HCT116 (cell line): ENCODE results near the gene ATG3. TPM values are rescaled to one million over a fixed set of nuclear protein-coding genes. Genes with fewer than 3 reads are reported as not detected.

Experiments used
- ATAC-seq: fragments of 200-7000 bp; cut with Tn5 transposase; 2 replicates; pipeline ENCODE4 v1.9.1; 2020; ENCODE audit warnings: mild to moderate bottlenecking, moderate library complexity
- BruUV-seq: library from RNA; stranded (reverse); fragments of 400-500 nt; replicated peaks from 2 replicates; lab custom pipeline; 2021; lab: Mats Ljungman, UMichigan
- CTCF ChIA-PET: fragments of 300-600 bp; sonication (Branson Sonifier 250); formaldehyde crosslinking; loops from one replicate; lab custom pipeline; 2021; ENCODE audit warnings: antibody characterized with exemption; lab: Charles Lee
- POLR2A ChIA-PET: fragments of 300-600, 350-600 bp; sonication (Branson Sonifier 250); formaldehyde crosslinking; loops from one replicate; lab custom pipeline; 2021; ENCODE audit warnings: antibody characterized with exemption; lab: Charles Lee
- RAD21 ChIA-PET, 2 experiments: fragments of 300-600 bp; sonication (Branson Sonifier 250); formaldehyde crosslinking; loops; one replicate each; lab custom pipeline; 2023; ENCODE audit warnings: low total read pairs in 2 of 2; ENCODE audit not compliant: uncharacterized antibody in 2 of 2, unreplicated experiment in 2 of 2, low non-redundant PET in 1 of 2; lab: Charles Lee
- DNase-seq: peaks from one replicate; pipeline ENCODE4 v3.0.0-alpha.2; 2010; ENCODE audit warnings: low read depth, low spot score
- H2AFZ ChIP-seq: fragments of 200-600 bp; shearing (Covaris generic), sonication (generic); 2 replicates; pipeline ENCODE4 v1.6.1; 2017; ENCODE audit warnings: low read depth, mixed run types, mixed read lengths, antibody characterized with exemption, low read length; ENCODE audit not compliant: poor library complexity, severe bottlenecking
- H3K27ac ChIP-seq: 2 replicates; pipeline ENCODE4 v1.5.1; 2012; ENCODE audit warnings: low read depth, low read length
- H3K27me3 ChIP-seq: fragments of 200-600 bp; sonication (generic); 2 replicates; pipeline ENCODE4 v1.6.1; 2016; ENCODE audit warnings: mixed run types, low read length, mixed read lengths; ENCODE audit not compliant: insufficient read depth
- H3K36me3 ChIP-seq, 2 experiments: fragments of 200-500 bp in 1 of 2; fragments of 200-600 bp in 1 of 2; sonication (Bioruptor generic) in 1 of 2; sonication (generic) in 1 of 2; 2 replicates each; pipeline versions ENCODE4 v1.5.1 to v1.6.1; 2014 to 2016; ENCODE audit warnings: low read length in 2 of 2, inconsistent platforms in 1 of 2, mixed read lengths in 1 of 2, mixed run types in 1 of 2; ENCODE audit not compliant: insufficient read depth in 2 of 2, control insufficient read depth in 1 of 2
- H3K4me1 ChIP-seq, 2 experiments: fragments of 200-600 bp in 1 of 2; sonication (generic) in 1 of 2; 2 replicates each; pipeline versions ENCODE4 v1.5.1 to v1.6.1; 2012 to 2017; ENCODE audit warnings: low read length in 2 of 2, inconsistent platforms in 1 of 2, mild to moderate bottlenecking in 1 of 2, mixed read lengths in 1 of 2, mixed run types in 1 of 2, moderate library complexity in 1 of 2; ENCODE audit not compliant: insufficient read depth in 2 of 2, control insufficient read depth in 1 of 2
- H3K4me2 ChIP-seq: fragments of 200-600 bp; sonication (generic); 2 replicates; pipeline ENCODE4 v1.6.1; 2017; ENCODE audit warnings: mixed run types, low read length, mixed read lengths
- H3K4me3 ChIP-seq, 2 experiments: fragments of 200-600 bp in 1 of 2; sonication (generic) in 1 of 2; replicated peaks in 1 of 2; 2 replicates each; pipeline ENCODE4 v1.5.1; 2011 to 2016; ENCODE audit warnings: low read length in 2 of 2, control low read depth in 1 of 2, low read depth in 1 of 2, mild to moderate bottlenecking in 1 of 2, mixed read lengths in 1 of 2, mixed run types in 1 of 2
- H3K79me2 ChIP-seq: fragments of 200-600 bp; sonication (generic); 2 replicates; pipeline ENCODE4 v1.6.1; 2017; ENCODE audit warnings: mild to moderate bottlenecking, mixed run types, low read length, moderate library complexity, mixed read lengths; ENCODE audit not compliant: insufficient read depth
- H3K9ac ChIP-seq: fragments of 200-600 bp; sonication (generic); 2 replicates; pipeline ENCODE4 v1.6.1; 2016; ENCODE audit warnings: low read length, mixed read lengths
- H3K9me2 ChIP-seq: fragments of 200-600 bp; sonication (generic), shearing (Covaris generic); 2 replicates; pipeline ENCODE4 v1.6.1; 2017; ENCODE audit warnings: mixed run types, mild to moderate bottlenecking, moderate library complexity; ENCODE audit not compliant: insufficient read depth
- H3K9me3 ChIP-seq, 2 experiments: fragments of 200-500 bp in 1 of 2; fragments of 200-600 bp in 1 of 2; sonication (Bioruptor generic) in 1 of 2; sonication (generic) in 1 of 2; 2 replicates each; pipeline ENCODE4 v1.6.1; 2014 to 2017; ENCODE audit warnings: low read length in 2 of 2, mixed read lengths in 2 of 2, inconsistent platforms in 1 of 2, low read depth in 1 of 2, mild to moderate bottlenecking in 1 of 2, mixed run types in 1 of 2, moderate library complexity in 1 of 2; ENCODE audit not compliant: control insufficient read depth in 1 of 2, insufficient read depth in 1 of 2
- H4K20me1 ChIP-seq: fragments of 200-600 bp; sonication (generic), shearing (Covaris generic); 2 replicates; pipeline ENCODE4 v1.6.1; 2017; ENCODE audit warnings: mixed run types, mild to moderate bottlenecking, moderate library complexity; ENCODE audit not compliant: insufficient read depth
- CEBPB ChIP-seq: IDR thresholded peaks from 2 replicates; pipeline ENCODE4 v1.6.1; 2012; ENCODE audit warnings: low read depth
- CTCF ChIP-seq, 3 experiments: fragments of 200-600 bp in 1 of 3; sonication (generic) in 1 of 3; IDR thresholded peaks in 2 of 3; conservative IDR thresholded peaks in 1 of 3; 2 replicates each; pipeline ENCODE4 v1.5.1; 2012 to 2017; ENCODE audit warnings: low read depth in 2 of 3, low read length in 2 of 3, antibody characterized with exemption in 1 of 3, borderline replicate concordance in 1 of 3, control low read depth in 1 of 3, mild to moderate bottlenecking in 1 of 3, mixed read lengths in 1 of 3, mixed run types in 1 of 3, moderate library complexity in 1 of 3; ENCODE audit not compliant: insufficient read depth in 1 of 3
- ELF1 ChIP-seq: IDR thresholded peaks from 2 replicates; pipeline ENCODE4 v1.6.1; 2012; ENCODE audit warnings: low read depth, borderline replicate concordance
- EZH2 ChIP-seq: fragments of 200-600 bp; sonication (generic); IDR thresholded peaks from 2 replicates; pipeline ENCODE4 v1.6.1; 2017; ENCODE audit warnings: antibody characterized with exemption, mixed run types
- EZH2phosphoT487 ChIP-seq: fragments of 200-600 bp; IDR thresholded peaks from 2 replicates; pipeline ENCODE4 v1.6.1; 2018; ENCODE audit warnings: antibody characterized with exemption, borderline replicate concordance
- FOSL1 ChIP-seq: IDR thresholded peaks from 2 replicates; pipeline ENCODE4 v1.6.1; 2012; ENCODE audit warnings: low read depth
- JUND ChIP-seq: IDR thresholded peaks from 2 replicates; pipeline ENCODE4 v1.6.1; 2012
- MAX ChIP-seq: IDR thresholded peaks from 2 replicates; pipeline ENCODE4 v1.6.1; 2012
- POLR2A ChIP-seq: IDR thresholded peaks from 2 replicates; pipeline ENCODE4 v1.7.0; 2011; ENCODE audit warnings: borderline replicate concordance; ENCODE audit not compliant: insufficient read depth, insufficient read length; ENCODE audit errors: extremely low read depth
- SIN3A ChIP-seq: IDR thresholded peaks from 2 replicates; pipeline ENCODE4 v1.6.1; 2012; ENCODE audit warnings: low read depth
- SP1 ChIP-seq: IDR thresholded peaks from 2 replicates; pipeline ENCODE4 v1.6.1; 2012; ENCODE audit warnings: low read depth
- SRF ChIP-seq: IDR thresholded peaks from 2 replicates; pipeline ENCODE4 v1.6.1; 2012; ENCODE audit warnings: low read depth
- TCF7L2 ChIP-seq: IDR thresholded peaks from 2 replicates; pipeline ENCODE4 v1.7.0; 2011; ENCODE audit warnings: borderline replicate concordance, inconsistent platforms; ENCODE audit not compliant: insufficient read depth, insufficient read length; ENCODE audit errors: extremely low read depth
- ZBTB33 ChIP-seq: IDR thresholded peaks from 2 replicates; pipeline ENCODE4 v1.6.1; 2011; ENCODE audit warnings: mild to moderate bottlenecking, low read length, moderate library complexity; ENCODE audit not compliant: insufficient replicate concordance; ENCODE audit errors: extremely low read depth
- ZNF274 ChIP-seq: fragments of 200-500 bp; sonication (Bioruptor generic); IDR thresholded peaks from 2 replicates; pipeline ENCODE4 v1.6.1; 2014; ENCODE audit warnings: mild to moderate bottlenecking, low read depth, low read length, inconsistent platforms
- intact Hi-C: fragments of 100-400 bp; cut with micrococcal nuclease; formaldehyde crosslinking; loops from 2 replicates; pipeline ENCODE4 v1.10.0; 2022
- total RNA-seq: library from RNA; stranded (reverse); gene quantifications from one replicate; pipeline ENCODE4 v1.2.1, GENCODE V29; 2021; ENCODE audit not compliant: unreplicated experiment
- TF ChIP-seq, protein P1 (sequence below): IDR thresholded peaks from 2 replicates; pipeline ENCODE4 v1.6.1; 2012

Gene ATG3
- total RNA-seq, 1 experiment from 2014 or later = 56.4 TPM

GRCh38 chr3:112594856-112595255, 33.1 kb upstream of the ATG3 start:
- CTCF ChIA-PET = interaction anchor here (1.0 kb wide), 1 partner anchor 10 kb away, joined by 3 read pairs; no protein-coding TSS in a partner anchor

More at GRCh38 chr3:112594856-112595255, 33.1 kb upstream of the ATG3 start:
- H3K27ac ChIP-seq = no peak overlapping the region
- H2AFZ ChIP-seq = no peak overlapping the region
- DNase-seq (no peak), ATAC-seq (no peak)
- H3K27me3 ChIP-seq = no peaks in the 10 kb centered on the region
- intact Hi-C loops = no loop called here
- RAD21 ChIA-PET = no interaction called here
- no peak for TF ChIP-seq ZNF274
- TF ChIP-seq, protein P1, sequence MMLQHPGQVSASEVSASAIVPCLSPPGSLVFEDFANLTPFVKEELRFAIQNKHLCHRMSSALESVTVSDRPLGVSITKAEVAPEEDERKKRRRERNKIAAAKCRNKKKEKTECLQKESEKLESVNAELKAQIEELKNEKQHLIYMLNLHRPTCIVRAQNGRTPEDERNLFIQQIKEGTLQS = no peak
- no peak for TF ChIP-seq TCF7L2
- no peak for TF ChIP-seq SRF
- TF ChIP-seq JUND = no peak
- TF ChIP-seq CTCF (IDR thresholded peaks at IDR 0.05 in 2 of 3, conservative IDR thresholded peaks at IDR 0.05 in 1 of 3; ENCODE audit: borderline replicate concordance in 1 of 3, insufficient read depth in 1 of 3, low read depth in 2 of 3, low read length in 2 of 3) = no peak
- TF ChIP-seq EZH2phosphoT487 = no peak
- TF ChIP-seq SIN3A = no peak
- no peak for TF ChIP-seq EZH2
- TF ChIP-seq ELF1 = no peak
- TF ChIP-seq SP1 = no peak
- no peak for TF ChIP-seq POLR2A
- TF ChIP-seq ZBTB33 = no peak
- no peak for TF ChIP-seq FOSL1
- no peak for TF ChIP-seq CEBPB
- no peak for TF ChIP-seq MAX
- no peaks in the 10 kb centered on the region for H3K9me2 ChIP-seq
- no peaks in the 10 kb centered on the region for H3K4me1 ChIP-seq
- POLR2A ChIA-PET = no interaction called here
- no peaks in the 10 kb centered on the region for H3K9me3 ChIP-seq
- H3K4me3 ChIP-seq = no peak overlapping the region
- H3K4me2 ChIP-seq = no peak overlapping the region
- BruUV-seq = no TSS peak
- no peaks in the 10 kb centered on the region for H3K79me2 ChIP-seq
- no peaks in the 10 kb centered on the region for H3K36me3 ChIP-seq
- no peak overlapping the region for H3K9ac ChIP-seq
- H4K20me1 ChIP-seq = no peaks in the 10 kb centered on the region
